Body of pancreas (tissue), 4 donors: ENCODE measurements around the gene DAPP1.

ENCODE experiments used
- CTCF ChIP-seq, 7 experiments: fragments of 450-650 bp in 4 of 7; fragments of 200-600 bp in 3 of 7; sonication (generic) in 3 of 7; IDR thresholded peaks; one replicate each; pipeline ENCODE4 v1.5.1; 2016 to 2019; ENCODE audit warnings: antibody characterized with exemption in 7 of 7
- POLR2A ChIP-seq, 3 donors: fragments of 450-650 bp; IDR thresholded peaks; one replicate each; pipeline ENCODE4 v1.6.1; 2016; ENCODE audit warnings: antibody characterized with exemption in 3 of 3, mild to moderate bottlenecking in 2 of 3

DNA sequence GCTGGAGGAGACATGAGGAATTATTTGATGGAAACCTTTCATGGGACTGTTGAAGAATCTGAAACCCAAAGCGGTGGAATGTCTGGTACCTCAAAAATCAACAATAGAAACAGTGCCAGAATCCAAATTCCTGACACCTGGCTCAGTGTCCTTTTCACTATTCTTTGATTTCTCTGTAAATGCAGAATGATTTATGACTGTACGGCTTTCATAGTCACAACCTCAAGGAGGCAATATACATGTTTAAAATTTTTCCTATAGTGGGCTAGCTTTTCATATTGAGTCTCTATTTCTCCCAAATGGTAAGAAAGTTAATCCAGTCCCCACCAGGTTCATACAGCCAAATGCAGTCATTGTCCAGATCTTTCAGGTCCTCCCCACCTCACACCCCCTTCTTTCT lies 19.3 kb downstream of the DAPP1 start:
- TF ChIP-seq CTCF (IDR thresholded peaks at IDR 0.05) (no peak), POLR2A (IDR thresholded peaks at IDR 0.05) (no peak)
